SK-N-MC (cell line): Measurements from ENCODE around the gene TRUB1.

Experiments
- EZH2 ChIP-seq: fragments of 200-600 bp; sonication (generic); IDR thresholded peaks from one replicate; pipeline ENCODE4 v1.6.1; 2017; ENCODE audit warnings: antibody characterized with exemption
- FOXP2 ChIP-seq: optimal IDR thresholded peaks from 2 replicates; pipeline ENCODE3; 2011; ENCODE audit warnings: mild to moderate bottlenecking, moderate library complexity; ENCODE audit not compliant: insufficient read depth; ENCODE audit errors: extremely low read length, control extremely low read depth
- POLR2AphosphoS5 ChIP-seq: IDR thresholded peaks from 2 replicates; pipeline ENCODE4 v1.6.1; 2012; ENCODE audit warnings: mild to moderate bottlenecking, low read depth, low read length, borderline replicate concordance

DNA sequence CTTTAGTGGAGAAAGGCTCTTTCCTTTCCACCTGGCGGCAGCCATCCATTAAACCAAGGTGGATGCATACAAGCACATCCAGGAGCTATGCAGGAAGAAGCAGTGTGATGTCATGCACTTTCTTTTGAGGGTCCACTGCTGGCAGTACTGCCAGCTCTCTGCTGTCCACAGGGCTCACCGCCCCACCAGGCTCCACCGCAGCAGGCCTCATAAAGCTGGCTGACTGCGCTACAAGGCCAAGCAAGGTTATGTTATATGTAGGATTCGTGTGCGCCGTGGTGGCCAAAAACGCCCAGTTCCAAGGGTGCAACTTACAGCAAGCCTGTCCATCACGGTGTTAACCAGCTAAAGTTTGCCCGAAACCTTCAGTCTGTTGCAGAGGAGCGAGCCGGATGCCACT, 37.3 kb upstream of the TRUB1 start:
- TF ChIP-seq POLR2AphosphoS5 = no peak
- TF ChIP-seq FOXP2 = no peak
- no peak for TF ChIP-seq EZH2
